Lung (tissue), 12 donors: ENCODE results near the gene LSS. TPM values are rescaled to one million over a fixed set of nuclear protein-coding genes. Genes with fewer than 3 reads are reported as not detected.

Experiments used
- ATAC-seq: fragments of 200-7000 bp; cut with Tn5 transposase; one replicate; pipeline ENCODE4 v1.9.1; 2020; ENCODE audit warnings: moderate number of reproducible peaks; ENCODE audit not compliant: insufficient read depth, low FRiP score
- DNase-seq, 3 donors: peaks; one replicate each; pipeline ENCODE4 v3.0.0-alpha.2; 2013 to 2017
- H3K27ac ChIP-seq, 2 donors: one replicate each; pipeline ENCODE4 v1.5.1; 2013; ENCODE audit warnings: mild to moderate bottlenecking in 2 of 2, moderate library complexity in 2 of 2, control low read depth in 1 of 2, inconsistent platforms in 1 of 2, low read depth in 1 of 2, low read length in 1 of 2
- H3K27me3 ChIP-seq, 3 donors: one replicate each; pipeline ENCODE4 v1.5.1; 2013; ENCODE audit warnings: low read length in 2 of 3; ENCODE audit not compliant: control insufficient read depth in 3 of 3, insufficient read depth in 3 of 3
- H3K36me3 ChIP-seq, 4 donors: one replicate each; pipeline ENCODE4 v1.5.1; 2013; ENCODE audit warnings: low read length in 4 of 4, mild to moderate bottlenecking in 1 of 4, moderate library complexity in 1 of 4; ENCODE audit not compliant: control insufficient read depth in 4 of 4, insufficient read depth in 4 of 4
- H3K4me1 ChIP-seq, 5 donors: one replicate each; pipeline ENCODE4 v1.5.1; 2013; ENCODE audit warnings: low read length in 5 of 5, mild to moderate bottlenecking in 2 of 5, moderate library complexity in 1 of 5; ENCODE audit not compliant: control insufficient read depth in 5 of 5, insufficient read depth in 5 of 5
- H3K4me3 ChIP-seq: one replicate; pipeline ENCODE4 v1.5.1; 2013; ENCODE audit warnings: mild to moderate bottlenecking, control low read depth, moderate library complexity
- H3K9ac ChIP-seq, 2 donors: one replicate each; pipeline ENCODE4 v1.5.1; 2013; ENCODE audit warnings: low read length in 2 of 2, control low read depth in 1 of 2; ENCODE audit not compliant: insufficient read depth in 1 of 2
- H3K9me3 ChIP-seq, 4 donors: one replicate each; pipeline ENCODE4 v1.5.1; 2013; ENCODE audit warnings: low read length in 3 of 4, mild to moderate bottlenecking in 1 of 4, moderate library complexity in 1 of 4; ENCODE audit not compliant: control insufficient read depth in 4 of 4, insufficient read depth in 3 of 4
- CTCF ChIP-seq: IDR thresholded peaks from 2 replicates; pipeline ENCODE4 v1.5.1; 2012; ENCODE audit warnings: mild to moderate bottlenecking; ENCODE audit errors: control extremely low read depth, extremely low read depth
- WGBS, 2 donors: extraction: QIAGEN DNeasy Blood & Tissue Kit; methylation state at CpG; one replicate each; pipeline ENCODE4 v1.1.7; 2013; 5-methylcytosine and 5-hydroxymethylcytosine counted together
- polyA plus RNA-seq, 2 donors: library from polyadenylated mRNA; stranded (reverse); fragments of 200-250 nt; gene quantifications; one replicate each; pipeline ENCODE4 v1.2.1, GENCODE V29; 2013
- total RNA-seq, 2 donors: library from RNA; depleted of rRNA in 1 of 2; stranded (reverse); fragments of >200 nt in 1 of 2; gene quantifications; one replicate each; pipeline ENCODE4 v1.2.1, GENCODE V29; 2014 to 2021
- donor health status: control.
- donor health status: control.
- donor health status: Bipolar disorder and iron deficiency.
- donor health status: healthy.
- donor health status: DM: yes; HTN: yes; CAD: no.

LSS gene
- total and polyA plus RNA-seq, 4 donors = 54.6 to 152 (median 98.8) TPM

DNA sequence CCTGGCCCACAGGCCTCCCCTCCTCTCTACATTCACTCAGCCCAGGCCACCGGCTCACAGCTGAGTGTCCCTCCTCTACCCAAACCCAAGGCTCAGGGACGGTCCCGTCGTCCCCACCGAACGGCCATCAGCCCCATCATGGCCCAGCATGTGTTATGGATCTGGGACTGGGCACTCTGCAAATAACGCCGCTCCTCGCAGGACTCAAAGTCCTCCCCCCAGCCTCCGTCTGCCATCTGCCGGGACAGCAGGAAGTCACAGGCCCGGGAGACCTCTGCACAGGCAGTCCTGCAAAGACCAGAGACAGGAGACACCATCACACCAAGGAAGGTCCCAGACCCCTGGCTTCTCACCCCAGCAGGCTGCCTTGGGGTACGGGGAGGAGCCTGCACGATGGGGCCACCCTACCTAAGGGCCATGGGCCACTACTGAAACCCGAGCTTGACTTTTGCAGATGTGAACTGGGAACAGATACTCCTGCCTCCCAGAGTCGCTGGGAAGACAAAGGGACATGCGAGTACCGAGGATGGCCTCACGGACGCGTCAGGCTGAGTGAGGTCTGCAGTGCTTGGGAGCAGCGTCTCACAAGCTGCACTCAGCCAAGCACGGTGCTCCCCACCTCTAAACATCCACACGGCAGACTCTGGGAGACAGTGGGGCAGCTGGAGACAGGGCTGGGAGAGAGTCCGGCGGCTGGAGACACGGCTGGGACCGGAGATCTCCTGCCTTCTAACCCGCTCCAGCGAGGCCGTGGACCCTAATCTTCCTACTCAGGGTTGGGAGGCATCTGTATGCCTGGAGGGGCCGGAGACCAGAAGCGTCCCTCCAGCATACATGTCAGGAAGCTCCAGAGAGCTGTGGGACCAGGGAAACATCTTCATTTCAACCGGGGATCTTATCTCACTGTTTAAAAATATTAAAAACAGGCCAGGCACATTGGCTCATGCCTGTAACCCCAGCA lies 33.9 kb downstream of the LSS start:
- Histone ChIP-seq H3K4me3 (no peak overlapping the region), H3K27ac (no peak overlapping the region), H3K27me3 (no peaks in the 10 kb centered on the region), H3K9ac (no peak overlapping the region), H3K36me3 (peaks cover 10 to 54% (median 20%) of the 10 kb centered on the region in 4 donors), H3K9me3 (no peaks in the 10 kb centered on the region), H3K4me1 (peaks cover 0 to 1% (median 0%) of the 10 kb centered on the region in 5 donors)
- DNase-seq (no peak), ATAC-seq (no peak)
- TF ChIP-seq CTCF = no peak
- WGBS, 2 donors = 91 to 92% methylated on average over 34 of the region's 34 CpGs

DNA sequence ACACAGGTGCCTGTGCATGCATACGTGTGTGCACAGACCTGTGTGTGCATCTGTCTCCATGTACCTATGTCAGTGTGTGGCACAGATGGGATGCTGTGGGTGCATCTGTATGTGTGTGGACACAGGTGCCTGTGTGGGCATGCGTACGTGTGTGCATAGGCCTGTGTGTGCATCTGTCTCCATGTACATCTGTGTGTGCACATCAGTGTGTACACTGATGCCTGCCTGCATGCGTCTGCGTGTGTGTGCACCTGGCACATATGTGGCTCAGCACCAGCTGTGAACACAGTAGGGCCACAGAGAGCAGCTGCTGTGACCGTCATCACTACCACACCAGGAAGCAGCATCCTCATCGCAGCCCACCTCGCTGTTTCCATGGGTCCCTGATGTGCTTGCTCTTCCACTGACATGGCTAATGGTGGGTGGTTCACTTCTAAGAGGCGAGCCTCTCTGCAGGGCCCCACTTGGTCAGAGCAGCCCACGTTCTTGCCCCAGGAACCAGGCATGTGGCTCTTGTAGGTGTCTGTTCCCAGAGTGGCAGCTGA lies 34.7 kb downstream of the LSS start:
- peaks cover 6 to 56% (median 16%) of the 10 kb centered on the region in 4 donors for H3K36me3 ChIP-seq
- ATAC-seq = no peak
- H3K4me1 ChIP-seq = peaks cover 0 to 2% (median 0%) of the 10 kb centered on the region in 5 donors
- H3K9ac ChIP-seq = no peak overlapping the region
- no peak overlapping the region for H3K4me3 ChIP-seq
- no peaks in the 10 kb centered on the region for H3K27me3 ChIP-seq
- H3K9me3 ChIP-seq = no peaks in the 10 kb centered on the region
- no peak for DNase-seq
- H3K27ac ChIP-seq = no peak overlapping the region
- WGBS, 2 donors = 95 to 97% methylated on average over 10 of the region's 10 CpGs
- TF ChIP-seq CTCF = no peak

- DNase-seq (no peak), ATAC-seq (no peak)
- Histone ChIP-seq H3K9ac (no peak overlapping the region), H3K9me3 (no peaks in the 10 kb centered on the region), H3K4me1 (peaks cover 0 to 7% (median 0%) of the 10 kb centered on the region in 5 donors), H3K36me3 (peaks cover 5 to 55% (median 18%) of the 10 kb centered on the region in 4 donors), H3K4me3 (no peak overlapping the region), H3K27me3 (no peaks in the 10 kb centered on the region), H3K27ac (no peak overlapping the region)
- WGBS, 2 donors = 97 to 98% methylated on average over 20 of the region's 20 CpGs
- no peak for TF ChIP-seq CTCF
Observed at GRCh38 chr21:46191686-46192575, 36.6 kb downstream of the LSS start.
